HepG2 (cell line): ENCODE measurements around the gene FAM222B. TPM values are rescaled to one million over a fixed set of nuclear protein-coding genes. Genes with fewer than 3 reads are reported as not detected.

Experiments
- ATAC-seq: fragments of 200-7000 bp; cut with Tn5 transposase; 3 replicates; pipeline ENCODE4 v1.9.1; 2020; ENCODE audit warnings: mild to moderate bottlenecking, moderate library complexity
- BruUV-seq: library from RNA; stranded (reverse); fragments of 400-500 nt; replicated peaks from 2 replicates; lab custom pipeline; 2021; lab: Mats Ljungman, UMichigan
- CTCF ChIA-PET: fragments of 300-600 bp; formaldehyde crosslinking; extraction: SDS; loops from one replicate; lab custom pipeline; 2021; ENCODE audit warnings: low total read pairs, inconsistent platforms, low intra/inter-chr PET ratio; lab: Yijun Ruan, JAX
- POLR2A ChIA-PET: fragments of 350-600 bp; sonication (Branson Sonifier 250); formaldehyde crosslinking; loops from one replicate; lab custom pipeline; 2020; ENCODE audit warnings: antibody characterized with exemption, inconsistent platforms; lab: Yijun Ruan, JAX
- DNase-seq: peaks from one replicate; pipeline ENCODE4 v3.0.0-alpha.2; 2015; ENCODE audit warnings: low spot score
- FAIRE-seq: peaks from 3 replicates; lab custom pipeline; 2011; peaks lifted over from hg19 to GRCh38; lab: Jason Lieb, UNC
- H2AFZ ChIP-seq: one replicate; pipeline ENCODE4 v1.6.1; 2011; ENCODE audit warnings: low read length, inconsistent platforms
- H3K27ac ChIP-seq: fragments of 300-600 bp; 3 replicates; pipeline ENCODE4 v1.8.0; 2011; ENCODE audit warnings: mixed run types, mild to moderate bottlenecking, mixed read lengths, low read length, inconsistent platforms; ENCODE audit not compliant: insufficient read depth; ENCODE audit errors: extremely low read length
- H3K27me3 ChIP-seq, 2 experiments: fragments of 200-600 bp in 1 of 2; 2 replicates in 1 of 2; 3 replicates in 1 of 2; pipeline versions ENCODE4 v1.6.0 to v1.8.0; 2011; ENCODE audit warnings: low read length in 2 of 2, mild to moderate bottlenecking in 2 of 2, moderate library complexity in 2 of 2, inconsistent platforms in 1 of 2; ENCODE audit not compliant: insufficient read depth in 2 of 2, control insufficient read depth in 1 of 2
- H3K36me3 ChIP-seq, 2 experiments: fragments of 200-600 bp in 1 of 2; replicated peaks in 1 of 2; 2 replicates in 1 of 2; 3 replicates in 1 of 2; pipeline versions ENCODE4 v1.5.1 to v1.8.0; 2011; ENCODE audit warnings: low read length in 2 of 2, inconsistent platforms in 1 of 2; ENCODE audit not compliant: insufficient read depth in 2 of 2, control insufficient read depth in 1 of 2
- H3K4me1 ChIP-seq: 2 replicates; pipeline ENCODE4 v1.5.1; 2012; ENCODE audit warnings: low read length, inconsistent platforms; ENCODE audit not compliant: insufficient read depth
- H3K4me2 ChIP-seq: 2 replicates; pipeline ENCODE4 v1.6.0; 2011; ENCODE audit warnings: low read depth, low read length, inconsistent platforms
- H3K4me3 ChIP-seq, 3 experiments: fragments of 200-600 bp in 1 of 3; sonication (generic), shearing (Covaris generic) in 1 of 3; replicated peaks in 1 of 3; 2 replicates each; pipeline ENCODE4 v1.5.1; 2011 to 2016; ENCODE audit warnings: low read length in 3 of 3, inconsistent platforms in 2 of 3, low read depth in 2 of 3, mild to moderate bottlenecking in 2 of 3, control low read depth in 1 of 3, mixed read lengths in 1 of 3; ENCODE audit not compliant: insufficient read depth in 1 of 3
- H3K79me2 ChIP-seq: one replicate; pipeline ENCODE4 v1.6.1; 2011; ENCODE audit warnings: low read length, inconsistent platforms; ENCODE audit not compliant: insufficient read depth
- H3K9ac ChIP-seq: 2 replicates; pipeline ENCODE4 v1.6.0; 2011; ENCODE audit warnings: mild to moderate bottlenecking, low read depth, low read length, inconsistent platforms; ENCODE audit not compliant: insufficient read depth
- H3K9me3 ChIP-seq: 2 replicates; pipeline ENCODE4 v1.5.1; 2012; ENCODE audit warnings: mild to moderate bottlenecking, low read length
- H4K20me1 ChIP-seq: 2 replicates; pipeline ENCODE4 v1.6.0; 2011; ENCODE audit warnings: inconsistent platforms, mild to moderate bottlenecking, low read length, moderate library complexity; ENCODE audit not compliant: insufficient read depth
- BCL3 ChIP-seq: sonication (generic); formaldehyde crosslinking; IDR thresholded peaks from 2 replicates; pipeline ENCODE4 v1.5.1; 2020; ENCODE audit warnings: mild to moderate bottlenecking, missing genetic modification reagents, moderate library complexity
- ELK4 ChIP-seq: sonication (generic); formaldehyde crosslinking; IDR thresholded peaks from 2 replicates; pipeline ENCODE4 v1.9.0; 2021; ENCODE audit warnings: missing genetic modification reagents, borderline replicate concordance
- MATR3 ChIP-seq: sonication (generic); formaldehyde crosslinking; IDR thresholded peaks from 2 replicates; pipeline ENCODE4 v1.4.0; 2020; ENCODE audit warnings: missing genetic modification reagents
- REXO4 ChIP-seq: sonication (generic); formaldehyde crosslinking; IDR thresholded peaks from 2 replicates; pipeline ENCODE4 v1.8.0; 2022; ENCODE audit warnings: missing genetic modification reagents, mild to moderate bottlenecking, borderline replicate concordance
- SYNCRIP ChIP-seq: fragments of 200-400 bp; formaldehyde crosslinking; IDR thresholded peaks from 2 replicates; pipeline ENCODE4 v1.6.1; 2018; ENCODE audit warnings: mild to moderate bottlenecking, low read depth, low read length; ENCODE audit not compliant: insufficient read depth
- ZBTB34 ChIP-seq: sonication (generic); formaldehyde crosslinking; IDR thresholded peaks from 2 replicates; pipeline ENCODE4 v1.8.0; 2022; ENCODE audit warnings: mild to moderate bottlenecking, missing genetic modification reagents
- ZNF326 ChIP-seq: sonication (generic); formaldehyde crosslinking; IDR thresholded peaks from 2 replicates; pipeline ENCODE4 v1.4.0; 2020; ENCODE audit warnings: missing genetic modification reagents, borderline replicate concordance
- ZNF354B ChIP-seq: sonication (generic); formaldehyde crosslinking; IDR thresholded peaks from 2 replicates; pipeline ENCODE4 v1.8.0; 2022; ENCODE audit warnings: mild to moderate bottlenecking, missing genetic modification reagents
- ZNF678 ChIP-seq: sonication (generic); formaldehyde crosslinking; IDR thresholded peaks from 2 replicates; pipeline ENCODE4 v1.4.0; 2020; ENCODE audit warnings: mild to moderate bottlenecking, missing genetic modification reagents
- ZNF775 ChIP-seq: sonication (generic); formaldehyde crosslinking; IDR thresholded peaks from 2 replicates; pipeline ENCODE4 v1.4.0; 2020; ENCODE audit warnings: missing genetic modification reagents, mild to moderate bottlenecking, moderate library complexity, borderline replicate concordance
- ZNF781 ChIP-seq: sonication (generic); formaldehyde crosslinking; IDR thresholded peaks from 2 replicates; pipeline ENCODE4 v1.5.1; 2020; ENCODE audit warnings: borderline replicate concordance, mild to moderate bottlenecking, missing genetic modification reagents; ENCODE audit errors: not compliant biosample characterization
- ZNF788 ChIP-seq: sonication (generic); formaldehyde crosslinking; IDR thresholded peaks from 2 replicates; pipeline ENCODE4 v1.5.0; 2020; ENCODE audit warnings: mild to moderate bottlenecking, missing genetic modification reagents, borderline replicate concordance
- WGBS: methylation state at CpG from one replicate; pipeline ENCODE4 v1.1.6; 2017; ENCODE audit warnings: low lambda C conversion rate; 5-methylcytosine and 5-hydroxymethylcytosine counted together
- in situ Hi-C: cut with HindIII; loops from 2 replicates; pipeline ENCODE4 v1.10.0; 2017; ENCODE audit warnings: low pct_unique_long_range_greater_than_20kb; ENCODE audit not compliant: extremely low pct_ligation_motif_present
- intact Hi-C: fragments of 100-400 bp; cut with micrococcal nuclease; formaldehyde crosslinking; loops from one replicate; pipeline ENCODE4 v1.10.0; 2022; ENCODE audit not compliant: unreplicated experiment
- polyA plus RNA-seq, 8 experiments: library from polyadenylated mRNA; depleted of rRNA in 3 of 8; stranded (reverse) in 7 of 8; unstranded in 1 of 8; fragments of >200 nt; fragmentation: Illumina TruSeq in 4 of 8; extraction: Trizol in 4 of 8; gene quantifications; 2 replicates each; pipeline versions ENCODE4 v1.2.1 to v1.2.3, GENCODE V29; 2011 to 2016; ENCODE audit warnings: low read depth in 4 of 8, missing spikeins in 1 of 8, mixed read lengths in 1 of 8; ENCODE audit not compliant: insufficient read depth in 1 of 8
- total RNA-seq, 5 experiments: library from RNA; depleted of rRNA; stranded (reverse); fragments of >200 nt; fragmentation: Illumina TruSeq; extraction: Trizol; gene quantifications; 2 replicates each; pipeline ENCODE4 v1.2.3, GENCODE V29; 2016; ENCODE audit warnings: low read depth in 1 of 5

Gene FAM222B
- total and polyA plus RNA-seq, 2 of the 13 experiments (the other 11 are each of a cell fraction or from before 2014, with no cell fraction given): 3.5 to 7.3 TPM

- H3K4me1 ChIP-seq: no peaks in the 10 kb centered on the region
- ChIA-PET CTCF (interaction anchor here (1.0 to 1.9 kb wide), 5 partner anchors 13 to 153 kb away, joined by 3 to 20 read pairs (median 5); partner anchors contain the start of gene DHRS13), POLR2A (interaction anchor here (0.6 to 1.4 kb wide), 6 partner anchors 18 to 202 kb away, joined by 3 to 9 read pairs (median 4); partner anchors contain the start of gene FAM222B)
- H3K4me2 ChIP-seq: no peak overlapping the region
- BruUV-seq: no TSS peak
- WGBS: 100% methylated on average over 1 of the region's 1 CpG
- H3K79me2 ChIP-seq: no peaks in the 10 kb centered on the region
- no peak overlapping the region for H3K4me3 ChIP-seq
- no peaks in the 10 kb centered on the region for H3K9me3 ChIP-seq
- in situ Hi-C loops: loop anchor here (10.0 kb wide), 1 partner anchor 122 kb away; no protein-coding TSS in a partner anchor
- peaks cover 26 to 67% of the 10 kb centered on the region in 2 experiments for H3K36me3 ChIP-seq
- H2AFZ ChIP-seq: no peak overlapping the region
- no peaks in the 10 kb centered on the region for H4K20me1 ChIP-seq
- TF ChIP-seq ZNF678 (CRISPR knock-in tag) (no peak), ZNF788 (no peak), ZNF781 (CRISPR knock-in tag) (no peak), ZNF326 (CRISPR knock-in tag) (no peak), ZNF354B (CRISPR knock-in tag) (no peak), MATR3 (CRISPR knock-in tag) (no peak), ELK4 (CRISPR knock-in tag) (no peak), BCL3 (no peak), REXO4 (no peak), SYNCRIP (no peak), ZNF775 (CRISPR knock-in tag) (no peak), ZBTB34 (CRISPR knock-in tag) (no peak)
- H3K27me3 ChIP-seq: no peaks in the 10 kb centered on the region
- H3K27ac ChIP-seq: no peak overlapping the region
- no peak for DNase-seq
- no peak for FAIRE-seq
- no peak; the same call in 2 of the 3 replicates for ATAC-seq
- no peak overlapping the region for H3K9ac ChIP-seq
- intact Hi-C loops: loop anchor here (1.0 to 5.0 kb wide), 4 partner anchors 79 to 154 kb away; partner anchors contain the start of genes FAM222B and FLOT2
Measured at GRCh38 chr17:28763137-28763799, 79.3 kb downstream of the FAM222B start.
